Activated T-helper 9 cell treated with anti-CD3 and anti-CD28 coated beads, Interleukin-2, amount 50 U/mL, for 16 hours (primary cell): ENCODE results near the gene SMARCA4.
"Not testable (repeated sequence)": the region's sequence is repeated elsewhere in the genome, so short reads cannot be mapped to it uniquely, and the experiment has no call there.

Experiments used
- DNase-seq: peaks from one replicate; pipeline ENCODE4 v3.0.0-alpha.2; 2020; ENCODE audit warnings: low read depth

The SMARCA4 gene

GRCh38 chr19:10979951-10980381 is 19.1 kb downstream of the SMARCA4 start:
- DNase-seq: no peak

GRCh38 chr19:10981252-10981895 is 20.5 kb downstream of the SMARCA4 start:
- no peak for DNase-seq

- no peak for DNase-seq
Observed at GRCh38 chr19:10983026-10983425, 22.2 kb downstream of the SMARCA4 start.

GRCh38 chr19:10984166-10984735 is 23.4 kb downstream of the SMARCA4 start:
- no peak for DNase-seq

GRCh38 chr19:10985502-10985901 is 24.7 kb downstream of the SMARCA4 start:
- DNase-seq: no peak

GRCh38 chr19:10986301-10987127 is 25.7 kb downstream of the SMARCA4 start:
- DNase-seq: no peak

- DNase-seq: no peak
Observed at GRCh38 chr19:10987571-10988297, 26.9 kb downstream of the SMARCA4 start.

GRCh38 chr19:10988380-10988779 is 27.6 kb downstream of the SMARCA4 start:
- DNase-seq: no peak

- DNase-seq: no peak
Observed at GRCh38 chr19:10988921-10989320, 28.1 kb downstream of the SMARCA4 start.

- DNase-seq: no peak
Observed at GRCh38 chr19:10991076-10991475, 30.2 kb downstream of the SMARCA4 start.

- DNase-seq: no peak
Observed at GRCh38 chr19:10991521-10992081, 30.8 kb downstream of the SMARCA4 start.

- not testable (repeated sequence) for DNase-seq
Observed at GRCh38 chr19:10992174-10992573, 31.3 kb downstream of the SMARCA4 start.

GRCh38 chr19:10995926-10996600 is 35.2 kb downstream of the SMARCA4 start:
- no peak for DNase-seq

GRCh38 chr19:10998045-10998533 is 37.3 kb downstream of the SMARCA4 start:
- no peak for DNase-seq

- no peak for DNase-seq
Observed at GRCh38 chr19:10998666-10999065, 37.8 kb downstream of the SMARCA4 start.

- DNase-seq: no peak
Observed at GRCh38 chr19:11005521-11005920, 44.7 kb downstream of the SMARCA4 start.

GRCh38 chr19:11007385-11007784 is 46.6 kb downstream of the SMARCA4 start:
- DNase-seq: no peak

GRCh38 chr19:11007962-11008532 is 47.2 kb downstream of the SMARCA4 start:
- no peak for DNase-seq

GRCh38 chr19:11010041-11010440 is 49.2 kb downstream of the SMARCA4 start:
- no peak for DNase-seq

GRCh38 chr19:11012507-11012906 is 51.7 kb downstream of the SMARCA4 start:
- DNase-seq: no peak

GRCh38 chr19:11013771-11014170 is 52.9 kb downstream of the SMARCA4 start:
- no peak for DNase-seq
